ENCODE measurements around the gene CDYL.

CDYL gene

GRCh38 chr6:4780360-4780812 is 4.2 kb downstream of the CDYL start:
- no peak for DNase-seq (ENCODE audit: low spot score)
- no peak overlapping the region for H3K27ac ChIP-seq (replicated peaks; ENCODE audit: low read length)
- no peak overlapping the region for H3K14ac ChIP-seq (ENCODE audit: low read length)

GRCh38 chr6:4781426-4781825 is 5.2 kb downstream of the CDYL start:
- Histone ChIP-seq H4K91ac (ENCODE audit: low read depth, low read length, poor library complexity) (no peak overlapping the region), H2AK5ac (ENCODE audit: low read depth, low read length) (no peak overlapping the region), H3K4ac (ENCODE audit: low read length) (no peak overlapping the region), H2BK120ac (ENCODE audit: low read depth, low read length) (no peak overlapping the region), H2BK5ac (ENCODE audit: low read length) (no peak overlapping the region), H3K9me3 (replicated peaks in 1 of 2; ENCODE audit: control insufficient read depth in 2 of 2, insufficient read depth in 1 of 2, low read depth in 1 of 2, low read length in 2 of 2) (peaks cover 0 to 33% of the 10 kb centered on the region in 2 donors), H2BK12ac (ENCODE audit: low read length) (no peak overlapping the region), H3K18ac (ENCODE audit: low read length) (no peak overlapping the region), H3K14ac (ENCODE audit: low read length) (no peak overlapping the region), H3K36me3 (replicated peaks in 1 of 2; ENCODE audit: control insufficient read depth in 2 of 2, insufficient read depth in 2 of 2, low read length in 2 of 2) (no peaks in the 10 kb centered on the region), H3K4me2 (ENCODE audit: insufficient read depth, low read length, poor library complexity, severe bottlenecking) (no peak overlapping the region), H4K8ac (ENCODE audit: low read depth, low read length) (no peak overlapping the region), H3K27ac (replicated peaks; ENCODE audit: low read length) (no peak overlapping the region), H2AFZ (ENCODE audit: low read length) (no peak overlapping the region), H3K9ac (ENCODE audit: low read depth, low read length, poor library complexity) (no peak overlapping the region), H3K4me3 (ENCODE audit: low read length in 2 of 2) (no peak overlapping the region), H3K4me1 (ENCODE audit: control insufficient read depth in 2 of 2, insufficient read depth in 1 of 2, low read depth in 1 of 2, low read length in 2 of 2) (peaks cover 0 to 2% of the 10 kb centered on the region in 2 donors), H3K27me3 (ENCODE audit: control insufficient read depth in 3 of 3, insufficient read depth in 3 of 3, low read depth in 1 of 3, low read length in 3 of 3) (no peaks in the 10 kb centered on the region), H3K79me1 (ENCODE audit: low read depth, low read length) (peaks cover 3% of the 10 kb centered on the region), H3K23ac (ENCODE audit: low read depth, low read length, poor library complexity) (no peak overlapping the region), H2BK15ac (ENCODE audit: low read length) (no peak overlapping the region)
- DNase-seq (ENCODE audit: low spot score) = no peak
- no CpG with 5 or more reads among the region's 4 CpGs for WGBS, 2 donors (ENCODE audit: extremely low coverage in 2 of 2, insufficient read length in 2 of 2, insufficient replicate concordance in 1 of 2)

More at GRCh38 chr6:4780360-4780812, 4.2 kb downstream of the CDYL start:
- H3K4ac ChIP-seq (ENCODE audit: low read length) = no peak overlapping the region
- no peaks in the 10 kb centered on the region for H3K36me3 ChIP-seq (replicated peaks in 1 of 2; ENCODE audit: control insufficient read depth in 2 of 2, insufficient read depth in 2 of 2, low read length in 2 of 2)
- peaks cover 0 to under 1% (median 0%) of the 10 kb centered on the region in 3 experiments for H3K27me3 ChIP-seq (ENCODE audit: control insufficient read depth in 3 of 3, insufficient read depth in 3 of 3, low read depth in 1 of 3, low read length in 3 of 3)
- no peak overlapping the region for H3K18ac ChIP-seq (ENCODE audit: low read length)
- no peak overlapping the region for H4K91ac ChIP-seq (ENCODE audit: low read depth, low read length, poor library complexity)
- no peak overlapping the region for H2BK12ac ChIP-seq (ENCODE audit: low read length)
- WGBS, 2 donors (ENCODE audit: extremely low coverage in 2 of 2, insufficient read length in 2 of 2, insufficient replicate concordance in 1 of 2) = no CpG with 5 or more reads among the region's 11 CpGs
- no peak overlapping the region for H3K9ac ChIP-seq (ENCODE audit: low read depth, low read length, poor library complexity)
- peaks cover 3% of the 10 kb centered on the region for H3K79me1 ChIP-seq (ENCODE audit: low read depth, low read length)
- peaks cover 0 to 33% of the 10 kb centered on the region in 2 donors for H3K9me3 ChIP-seq (replicated peaks in 1 of 2; ENCODE audit: control insufficient read depth in 2 of 2, insufficient read depth in 1 of 2, low read depth in 1 of 2, low read length in 2 of 2)
- H2BK15ac ChIP-seq (ENCODE audit: low read length) = no peak overlapping the region
- H3K4me3 ChIP-seq (ENCODE audit: low read length in 2 of 2) = no peak overlapping the region
- H2AFZ ChIP-seq (ENCODE audit: low read length) = no peak overlapping the region
- peaks cover 0 to 2% of the 10 kb centered on the region in 2 donors for H3K4me1 ChIP-seq (ENCODE audit: control insufficient read depth in 2 of 2, insufficient read depth in 1 of 2, low read depth in 1 of 2, low read length in 2 of 2)
- no peak overlapping the region for H2BK120ac ChIP-seq (ENCODE audit: low read depth, low read length)
- H2BK5ac ChIP-seq (ENCODE audit: low read length) = no peak overlapping the region
- no peak overlapping the region for H3K4me2 ChIP-seq (ENCODE audit: insufficient read depth, low read length, poor library complexity, severe bottlenecking)
- H2AK5ac ChIP-seq (ENCODE audit: low read depth, low read length) = no peak overlapping the region
- H3K23ac ChIP-seq (ENCODE audit: low read depth, low read length, poor library complexity) = no peak overlapping the region
- no peak overlapping the region for H4K8ac ChIP-seq (ENCODE audit: low read depth, low read length)

- H4K91ac ChIP-seq (ENCODE audit: low read depth, low read length, poor library complexity) = no peak overlapping the region
- H3K9me3 ChIP-seq (replicated peaks in 1 of 2; ENCODE audit: control insufficient read depth in 2 of 2, insufficient read depth in 1 of 2, low read depth in 1 of 2, low read length in 2 of 2) = peaks cover 0 to 33% of the 10 kb centered on the region in 2 donors
- H3K27me3 ChIP-seq (ENCODE audit: control insufficient read depth in 3 of 3, insufficient read depth in 3 of 3, low read depth in 1 of 3, low read length in 3 of 3) = no peaks in the 10 kb centered on the region
- H3K4me2 ChIP-seq (ENCODE audit: insufficient read depth, low read length, poor library complexity, severe bottlenecking) = no peak overlapping the region
- H3K4me3 ChIP-seq (ENCODE audit: low read length in 2 of 2) = no peak overlapping the region
- no peak overlapping the region for H3K4ac ChIP-seq (ENCODE audit: low read length)
- H2AFZ ChIP-seq (ENCODE audit: low read length) = no peak overlapping the region
- no peaks in the 10 kb centered on the region for H3K36me3 ChIP-seq (replicated peaks in 1 of 2; ENCODE audit: control insufficient read depth in 2 of 2, insufficient read depth in 2 of 2, low read length in 2 of 2)
- H3K79me1 ChIP-seq (ENCODE audit: low read depth, low read length) = peaks cover 6% of the 10 kb centered on the region
- DNase-seq (ENCODE audit: low spot score) = no peak
- H4K8ac ChIP-seq (ENCODE audit: low read depth, low read length) = no peak overlapping the region
- H2BK120ac ChIP-seq (ENCODE audit: low read depth, low read length) = no peak overlapping the region
- peaks cover 0 to 2% of the 10 kb centered on the region in 2 donors for H3K4me1 ChIP-seq (ENCODE audit: control insufficient read depth in 2 of 2, insufficient read depth in 1 of 2, low read depth in 1 of 2, low read length in 2 of 2)
- no peak overlapping the region for H3K23ac ChIP-seq (ENCODE audit: low read depth, low read length, poor library complexity)
- no peak overlapping the region for H2AK5ac ChIP-seq (ENCODE audit: low read depth, low read length)
- H2BK12ac ChIP-seq (ENCODE audit: low read length) = no peak overlapping the region
- no peak overlapping the region for H2BK15ac ChIP-seq (ENCODE audit: low read length)
- no peak overlapping the region for H3K18ac ChIP-seq (ENCODE audit: low read length)
- H3K9ac ChIP-seq (ENCODE audit: low read depth, low read length, poor library complexity) = no peak overlapping the region
- H3K14ac ChIP-seq (ENCODE audit: low read length) = no peak overlapping the region
- WGBS, 2 donors (ENCODE audit: extremely low coverage in 2 of 2, insufficient read length in 2 of 2, insufficient replicate concordance in 1 of 2) = no CpG with 5 or more reads among the region's 9 CpGs
- no peak overlapping the region for H3K27ac ChIP-seq (replicated peaks; ENCODE audit: low read length)
- H2BK5ac ChIP-seq (ENCODE audit: low read length) = no peak overlapping the region
Measured at GRCh38 chr6:4781967-4782575, 5.9 kb downstream of the CDYL start.

DNA sequence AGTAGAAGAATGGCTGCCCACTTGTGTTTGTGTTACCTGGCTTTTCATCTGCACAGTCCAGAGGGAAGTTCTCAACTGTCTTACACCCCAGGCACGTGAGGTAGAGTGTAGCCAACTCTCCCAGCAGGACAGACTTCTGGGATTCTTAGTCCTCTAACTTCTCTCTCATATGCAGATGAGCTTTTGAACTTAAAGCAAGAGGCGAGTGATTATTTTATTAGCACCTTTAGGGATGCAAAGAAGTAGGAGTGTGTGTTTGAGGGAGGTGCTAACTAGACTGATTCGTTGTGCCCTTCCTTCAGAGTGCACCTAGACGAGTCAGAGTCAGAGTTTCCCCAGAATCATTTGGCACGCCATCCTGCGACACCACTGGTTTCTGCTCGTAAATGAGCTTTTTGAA is 10.8 kb downstream of the CDYL start:
- H3K36me3 ChIP-seq (replicated peaks in 1 of 2; ENCODE audit: control insufficient read depth in 2 of 2, insufficient read depth in 2 of 2, low read length in 2 of 2) = no peaks in the 10 kb centered on the region
- no peak overlapping the region for H4K91ac ChIP-seq (ENCODE audit: low read depth, low read length, poor library complexity)
- no peaks in the 10 kb centered on the region for H3K27me3 ChIP-seq (ENCODE audit: control insufficient read depth in 3 of 3, insufficient read depth in 3 of 3, low read depth in 1 of 3, low read length in 3 of 3)
- no peak overlapping the region for H3K27ac ChIP-seq (replicated peaks; ENCODE audit: low read length)
- no peak overlapping the region for H3K23ac ChIP-seq (ENCODE audit: low read depth, low read length, poor library complexity)
- H2AK5ac ChIP-seq (ENCODE audit: low read depth, low read length) = no peak overlapping the region
- H3K4ac ChIP-seq (ENCODE audit: low read length) = no peak overlapping the region
- no peak overlapping the region for H3K9ac ChIP-seq (ENCODE audit: low read depth, low read length, poor library complexity)
- no peak overlapping the region for H2BK5ac ChIP-seq (ENCODE audit: low read length)
- no peak for DNase-seq (ENCODE audit: low spot score)
- WGBS, 2 donors (ENCODE audit: extremely low coverage in 2 of 2, insufficient read length in 2 of 2, insufficient replicate concordance in 1 of 2) = no CpG with 5 or more reads among the region's 7 CpGs
- H3K79me1 ChIP-seq (ENCODE audit: low read depth, low read length) = peaks cover 11% of the 10 kb centered on the region
- H2BK12ac ChIP-seq (ENCODE audit: low read length) = no peak overlapping the region
- H3K18ac ChIP-seq (ENCODE audit: low read length) = no peak overlapping the region
- peaks cover 0 to 24% of the 10 kb centered on the region in 2 donors for H3K9me3 ChIP-seq (replicated peaks in 1 of 2; ENCODE audit: control insufficient read depth in 2 of 2, insufficient read depth in 1 of 2, low read depth in 1 of 2, low read length in 2 of 2)
- no peak overlapping the region for H4K8ac ChIP-seq (ENCODE audit: low read depth, low read length)
- no peak overlapping the region for H3K4me3 ChIP-seq (ENCODE audit: low read length in 2 of 2)
- H2AFZ ChIP-seq (ENCODE audit: low read length) = no peak overlapping the region
- H3K14ac ChIP-seq (ENCODE audit: low read length) = no peak overlapping the region
- no peak overlapping the region for H2BK15ac ChIP-seq (ENCODE audit: low read length)
- H3K4me2 ChIP-seq (ENCODE audit: insufficient read depth, low read length, poor library complexity, severe bottlenecking) = no peak overlapping the region
- peaks cover 0 to 1% of the 10 kb centered on the region in 2 donors for H3K4me1 ChIP-seq (ENCODE audit: control insufficient read depth in 2 of 2, insufficient read depth in 1 of 2, low read depth in 1 of 2, low read length in 2 of 2)
- H2BK120ac ChIP-seq (ENCODE audit: low read depth, low read length) = no peak overlapping the region

All from neuronal stem cell (in vitro differentiated cells).